ENCODE data around the gene SNRPA. TPM values are rescaled to one million over a fixed set of nuclear protein-coding genes. Genes with fewer than 3 reads are reported as not detected.

Gene SNRPA
- total and polyA plus RNA-seq, 2 of the 13 experiments (the other 11 are each of a cell fraction or from before 2014, with no cell fraction given) = 59.6 to 162 TPM

DNA sequence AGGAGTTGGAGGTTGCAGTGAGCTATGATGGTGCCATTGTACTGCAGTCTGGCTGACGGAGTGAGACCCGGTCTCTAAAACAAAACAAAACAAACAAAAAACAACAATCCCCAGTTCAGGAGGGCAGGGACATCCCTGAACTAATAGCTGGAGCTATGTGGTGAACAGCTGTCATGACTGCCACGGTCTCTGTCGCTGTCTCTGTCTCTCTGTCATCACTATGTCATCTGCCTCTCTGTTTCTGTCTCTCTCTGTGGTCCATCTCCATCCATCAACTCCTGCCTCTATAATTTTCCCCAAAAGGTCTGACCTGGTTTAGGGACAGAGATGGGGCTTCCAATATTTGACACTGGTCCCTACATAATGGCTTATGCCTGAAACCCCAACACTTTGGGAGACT, 26.7 kb upstream of the SNRPA start:
- CTCF ChIA-PET (ENCODE audit: low intra/inter-chr PET ratio, low total read pairs) = no interaction called here
- peaks cover 12 to 52% of the 10 kb centered on the region in 2 experiments; a peak in 4 of 5 replicates for H3K36me3 ChIP-seq (replicated peaks in 1 of 2; ENCODE audit: control insufficient read depth in 1 of 2, insufficient read depth in 2 of 2, low read length in 2 of 2)
- no peak overlapping the region for H3K9ac ChIP-seq (ENCODE audit: insufficient read depth, low read depth, low read length)
- intact Hi-C loops (cut with micrococcal nuclease; ENCODE audit: unreplicated experiment) = no loop called here
- DNase-seq (ENCODE audit: low spot score) (no peak), ATAC-seq (no peak), FAIRE-seq (no peak)
- peaks cover 33% of the 10 kb centered on the region for H3K4me1 ChIP-seq (ENCODE audit: insufficient read depth, low read length)
- H4K20me1 ChIP-seq (ENCODE audit: insufficient read depth, low read length) = 0 out of 2 replicates have a peak, but pooled peaks cover 4% of the 10 kb centered on the region
- POLR2A ChIA-PET = interaction anchor here (0.6 kb wide), 1 partner anchor 30 kb away, joined by 3 read pairs; no protein-coding TSS in a partner anchor
- no peak overlapping the region for H2AFZ ChIP-seq (ENCODE audit: low read length)
- H3K79me2 ChIP-seq (ENCODE audit: insufficient read depth, low read length) = peaks cover 36% of the 10 kb centered on the region
- WGBS (ENCODE audit: low lambda C conversion rate) = 92% methylated on average over 4 of the region's 4 CpGs
- in situ Hi-C loops (cut with HindIII; ENCODE audit: extremely low pct_ligation_motif_present, low pct_unique_long_range_greater_than_20kb) = no loop called here
- no peaks in the 10 kb centered on the region for H3K9me3 ChIP-seq (ENCODE audit: low read length)
- no peak overlapping the region for H3K4me3 ChIP-seq (replicated peaks in 1 of 3; ENCODE audit: insufficient read depth in 1 of 3, low read depth in 2 of 3, low read length in 3 of 3)
- BruUV-seq (replicated peaks) = no TSS peak
- no peak overlapping the region for H3K4me2 ChIP-seq (ENCODE audit: low read depth, low read length)
- H3K27me3 ChIP-seq (ENCODE audit: control insufficient read depth in 1 of 2, insufficient read depth in 2 of 2, low read length in 2 of 2) = no peaks in the 10 kb centered on the region
- H3K27ac ChIP-seq (ENCODE audit: extremely low read length, insufficient read depth, low read length) = no peak overlapping the region
- TF ChIP-seq RAD51 (IDR thresholded peaks at IDR 0.05; ENCODE audit: borderline replicate concordance) = no peak
- TF ChIP-seq HOXD1 (CRISPR knock-in tag; IDR thresholded peaks at IDR 0.05) = no peak
- TF ChIP-seq, protein P1, sequence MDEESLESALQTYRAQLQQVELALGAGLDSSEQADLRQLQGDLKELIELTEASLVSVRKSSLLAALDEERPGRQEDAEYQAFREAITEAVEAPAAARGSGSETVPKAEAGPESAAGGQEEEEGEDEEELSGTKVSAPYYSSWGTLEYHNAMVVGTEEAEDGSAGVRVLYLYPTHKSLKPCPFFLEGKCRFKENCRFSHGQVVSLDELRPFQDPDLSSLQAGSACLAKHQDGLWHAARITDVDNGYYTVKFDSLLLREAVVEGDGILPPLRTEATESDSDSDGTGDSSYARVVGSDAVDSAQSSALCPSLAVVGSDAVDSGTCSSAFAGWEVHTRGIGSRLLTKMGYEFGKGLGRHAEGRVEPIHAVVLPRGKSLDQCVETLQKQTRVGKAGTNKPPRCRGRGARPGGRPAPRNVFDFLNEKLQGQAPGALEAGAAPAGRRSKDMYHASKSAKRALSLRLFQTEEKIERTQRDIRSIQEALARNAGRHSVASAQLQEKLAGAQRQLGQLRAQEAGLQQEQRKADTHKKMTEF (CRISPR knock-in tag; IDR thresholded peaks at IDR 0.05) = no peak
- TF ChIP-seq, protein P2, sequence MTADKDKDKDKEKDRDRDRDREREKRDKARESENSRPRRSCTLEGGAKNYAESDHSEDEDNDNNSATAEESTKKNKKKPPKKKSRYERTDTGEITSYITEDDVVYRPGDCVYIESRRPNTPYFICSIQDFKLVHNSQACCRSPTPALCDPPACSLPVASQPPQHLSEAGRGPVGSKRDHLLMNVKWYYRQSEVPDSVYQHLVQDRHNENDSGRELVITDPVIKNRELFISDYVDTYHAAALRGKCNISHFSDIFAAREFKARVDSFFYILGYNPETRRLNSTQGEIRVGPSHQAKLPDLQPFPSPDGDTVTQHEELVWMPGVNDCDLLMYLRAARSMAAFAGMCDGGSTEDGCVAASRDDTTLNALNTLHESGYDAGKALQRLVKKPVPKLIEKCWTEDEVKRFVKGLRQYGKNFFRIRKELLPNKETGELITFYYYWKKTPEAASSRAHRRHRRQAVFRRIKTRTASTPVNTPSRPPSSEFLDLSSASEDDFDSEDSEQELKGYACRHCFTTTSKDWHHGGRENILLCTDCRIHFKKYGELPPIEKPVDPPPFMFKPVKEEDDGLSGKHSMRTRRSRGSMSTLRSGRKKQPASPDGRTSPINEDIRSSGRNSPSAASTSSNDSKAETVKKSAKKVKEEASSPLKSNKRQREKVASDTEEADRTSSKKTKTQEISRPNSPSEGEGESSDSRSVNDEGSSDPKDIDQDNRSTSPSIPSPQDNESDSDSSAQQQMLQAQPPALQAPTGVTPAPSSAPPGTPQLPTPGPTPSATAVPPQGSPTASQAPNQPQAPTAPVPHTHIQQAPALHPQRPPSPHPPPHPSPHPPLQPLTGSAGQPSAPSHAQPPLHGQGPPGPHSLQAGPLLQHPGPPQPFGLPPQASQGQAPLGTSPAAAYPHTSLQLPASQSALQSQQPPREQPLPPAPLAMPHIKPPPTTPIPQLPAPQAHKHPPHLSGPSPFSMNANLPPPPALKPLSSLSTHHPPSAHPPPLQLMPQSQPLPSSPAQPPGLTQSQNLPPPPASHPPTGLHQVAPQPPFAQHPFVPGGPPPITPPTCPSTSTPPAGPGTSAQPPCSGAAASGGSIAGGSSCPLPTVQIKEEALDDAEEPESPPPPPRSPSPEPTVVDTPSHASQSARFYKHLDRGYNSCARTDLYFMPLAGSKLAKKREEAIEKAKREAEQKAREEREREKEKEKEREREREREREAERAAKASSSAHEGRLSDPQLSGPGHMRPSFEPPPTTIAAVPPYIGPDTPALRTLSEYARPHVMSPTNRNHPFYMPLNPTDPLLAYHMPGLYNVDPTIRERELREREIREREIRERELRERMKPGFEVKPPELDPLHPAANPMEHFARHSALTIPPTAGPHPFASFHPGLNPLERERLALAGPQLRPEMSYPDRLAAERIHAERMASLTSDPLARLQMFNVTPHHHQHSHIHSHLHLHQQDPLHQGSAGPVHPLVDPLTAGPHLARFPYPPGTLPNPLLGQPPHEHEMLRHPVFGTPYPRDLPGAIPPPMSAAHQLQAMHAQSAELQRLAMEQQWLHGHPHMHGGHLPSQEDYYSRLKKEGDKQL (CRISPR knock-in tag; IDR thresholded peaks at IDR 0.05; ENCODE audit: low read depth) = no peak
- TF ChIP-seq STAG1 (CRISPR knock-in tag; IDR thresholded peaks at IDR 0.05) = no peak
- TF ChIP-seq MXD4 (CRISPR knock-in tag; IDR thresholded peaks at IDR 0.05) = no peak
- TF ChIP-seq, protein P3, sequence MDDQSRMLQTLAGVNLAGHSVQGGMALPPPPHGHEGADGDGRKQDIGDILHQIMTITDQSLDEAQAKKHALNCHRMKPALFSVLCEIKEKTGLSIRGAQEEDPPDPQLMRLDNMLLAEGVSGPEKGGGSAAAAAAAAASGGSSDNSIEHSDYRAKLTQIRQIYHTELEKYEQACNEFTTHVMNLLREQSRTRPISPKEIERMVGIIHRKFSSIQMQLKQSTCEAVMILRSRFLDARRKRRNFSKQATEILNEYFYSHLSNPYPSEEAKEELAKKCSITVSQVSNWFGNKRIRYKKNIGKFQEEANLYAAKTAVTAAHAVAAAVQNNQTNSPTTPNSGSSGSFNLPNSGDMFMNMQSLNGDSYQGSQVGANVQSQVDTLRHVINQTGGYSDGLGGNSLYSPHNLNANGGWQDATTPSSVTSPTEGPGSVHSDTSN (CRISPR knock-in tag; IDR thresholded peaks at IDR 0.05; ENCODE audit: borderline replicate concordance) = no peak
- TF ChIP-seq, protein P4, sequence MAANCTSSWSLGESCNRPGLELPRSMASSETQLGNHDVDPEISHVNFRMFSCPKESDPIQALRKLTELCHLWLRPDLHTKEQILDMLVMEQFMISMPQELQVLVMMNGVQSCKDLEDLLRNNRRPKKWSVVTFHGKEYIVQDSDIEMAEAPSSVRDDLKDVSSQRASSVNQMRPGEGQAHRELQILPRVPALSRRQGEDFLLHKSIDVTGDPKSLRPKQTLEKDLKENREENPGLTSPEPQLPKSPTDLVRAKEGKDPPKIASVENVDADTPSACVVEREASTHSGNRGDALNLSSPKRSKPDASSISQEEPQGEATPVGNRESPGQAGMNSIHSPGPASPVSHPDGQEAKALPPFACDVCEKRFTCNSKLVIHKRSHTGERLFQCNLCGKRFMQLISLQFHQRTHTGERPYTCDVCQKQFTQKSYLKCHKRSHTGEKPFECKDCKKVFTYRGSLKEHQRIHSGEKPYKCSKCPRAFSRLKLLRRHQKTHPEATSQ (CRISPR knock-in tag; IDR thresholded peaks at IDR 0.05; ENCODE audit: borderline replicate concordance) = no peak
- TF ChIP-seq NONO (IDR thresholded peaks at IDR 0.05) = no peak
- TF ChIP-seq NONO (CRISPR knock-in tag; conservative IDR thresholded peaks at IDR 0.05) = no peak
- TF ChIP-seq, protein P5, sequence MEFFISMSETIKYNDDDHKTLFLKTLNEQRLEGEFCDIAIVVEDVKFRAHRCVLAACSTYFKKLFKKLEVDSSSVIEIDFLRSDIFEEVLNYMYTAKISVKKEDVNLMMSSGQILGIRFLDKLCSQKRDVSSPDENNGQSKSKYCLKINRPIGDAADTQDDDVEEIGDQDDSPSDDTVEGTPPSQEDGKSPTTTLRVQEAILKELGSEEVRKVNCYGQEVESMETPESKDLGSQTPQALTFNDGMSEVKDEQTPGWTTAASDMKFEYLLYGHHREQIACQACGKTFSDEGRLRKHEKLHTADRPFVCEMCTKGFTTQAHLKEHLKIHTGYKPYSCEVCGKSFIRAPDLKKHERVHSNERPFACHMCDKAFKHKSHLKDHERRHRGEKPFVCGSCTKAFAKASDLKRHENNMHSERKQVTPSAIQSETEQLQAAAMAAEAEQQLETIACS (CRISPR knock-in tag; IDR thresholded peaks at IDR 0.05) = no peak
- no peak for TF ChIP-seq ZBTB20 (CRISPR knock-in tag; IDR thresholded peaks at IDR 0.05; ENCODE audit: borderline replicate concordance, low read depth)
- no peak for TF ChIP-seq ZNF337 (CRISPR knock-in tag; IDR thresholded peaks at IDR 0.05; ENCODE audit: borderline replicate concordance, low read depth)
- no peak for TF ChIP-seq ZNF776 (CRISPR knock-in tag; IDR thresholded peaks at IDR 0.05)
- TF ChIP-seq MAFG (CRISPR knock-in tag; IDR thresholded peaks at IDR 0.05) = no peak

Data from HepG2 (cell line).